ENCODE results near the gene STX16. TPM values are rescaled to one million over a fixed set of nuclear protein-coding genes. Genes with fewer than 3 reads are reported as not detected.

The STX16 gene
- total RNA-seq, 1 experiment from 2014 or later = 89.1 TPM

- H3K9me3 Mint-ChIP-seq = no peaks in the 10 kb centered on the region
- TF ChIP-seq, protein P1, sequence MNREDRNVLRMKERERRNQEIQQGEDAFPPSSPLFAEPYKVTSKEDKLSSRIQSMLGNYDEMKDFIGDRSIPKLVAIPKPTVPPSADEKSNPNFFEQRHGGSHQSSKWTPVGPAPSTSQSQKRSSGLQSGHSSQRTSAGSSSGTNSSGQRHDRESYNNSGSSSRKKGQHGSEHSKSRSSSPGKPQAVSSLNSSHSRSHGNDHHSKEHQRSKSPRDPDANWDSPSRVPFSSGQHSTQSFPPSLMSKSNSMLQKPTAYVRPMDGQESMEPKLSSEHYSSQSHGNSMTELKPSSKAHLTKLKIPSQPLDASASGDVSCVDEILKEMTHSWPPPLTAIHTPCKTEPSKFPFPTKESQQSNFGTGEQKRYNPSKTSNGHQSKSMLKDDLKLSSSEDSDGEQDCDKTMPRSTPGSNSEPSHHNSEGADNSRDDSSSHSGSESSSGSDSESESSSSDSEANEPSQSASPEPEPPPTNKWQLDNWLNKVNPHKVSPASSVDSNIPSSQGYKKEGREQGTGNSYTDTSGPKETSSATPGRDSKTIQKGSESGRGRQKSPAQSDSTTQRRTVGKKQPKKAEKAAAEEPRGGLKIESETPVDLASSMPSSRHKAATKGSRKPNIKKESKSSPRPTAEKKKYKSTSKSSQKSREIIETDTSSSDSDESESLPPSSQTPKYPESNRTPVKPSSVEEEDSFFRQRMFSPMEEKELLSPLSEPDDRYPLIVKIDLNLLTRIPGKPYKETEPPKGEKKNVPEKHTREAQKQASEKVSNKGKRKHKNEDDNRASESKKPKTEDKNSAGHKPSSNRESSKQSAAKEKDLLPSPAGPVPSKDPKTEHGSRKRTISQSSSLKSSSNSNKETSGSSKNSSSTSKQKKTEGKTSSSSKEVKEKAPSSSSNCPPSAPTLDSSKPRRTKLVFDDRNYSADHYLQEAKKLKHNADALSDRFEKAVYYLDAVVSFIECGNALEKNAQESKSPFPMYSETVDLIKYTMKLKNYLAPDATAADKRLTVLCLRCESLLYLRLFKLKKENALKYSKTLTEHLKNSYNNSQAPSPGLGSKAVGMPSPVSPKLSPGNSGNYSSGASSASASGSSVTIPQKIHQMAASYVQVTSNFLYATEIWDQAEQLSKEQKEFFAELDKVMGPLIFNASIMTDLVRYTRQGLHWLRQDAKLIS (CRISPR knock-in tag; IDR thresholded peaks at IDR 0.05; ENCODE audit: borderline replicate concordance) = no peak
- no peak for TF ChIP-seq ZNF232 (CRISPR knock-in tag; IDR thresholded peaks at IDR 0.05)
- TF ChIP-seq, protein P2, sequence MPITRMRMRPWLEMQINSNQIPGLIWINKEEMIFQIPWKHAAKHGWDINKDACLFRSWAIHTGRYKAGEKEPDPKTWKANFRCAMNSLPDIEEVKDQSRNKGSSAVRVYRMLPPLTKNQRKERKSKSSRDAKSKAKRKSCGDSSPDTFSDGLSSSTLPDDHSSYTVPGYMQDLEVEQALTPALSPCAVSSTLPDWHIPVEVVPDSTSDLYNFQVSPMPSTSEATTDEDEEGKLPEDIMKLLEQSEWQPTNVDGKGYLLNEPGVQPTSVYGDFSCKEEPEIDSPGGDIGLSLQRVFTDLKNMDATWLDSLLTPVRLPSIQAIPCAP (CRISPR knock-in tag; IDR thresholded peaks at IDR 0.05) = no peak
- TF ChIP-seq RORB (CRISPR knock-in tag; IDR thresholded peaks at IDR 0.05) = no peak
- DNase-seq (ENCODE audit: low spot score) (peak; percentile 7), ATAC-seq (peak; percentile 2; the same call in 1 of the 2 replicates)
- peaks cover 47% of the 10 kb centered on the region for H3K4me1 Mint-ChIP-seq
- ChIA-PET CTCF (interaction anchor here (0.6 to 7.3 kb wide), 12 partner anchors 13 to 400 kb away, joined by 3 to 119 read pairs (median 22); partner anchors contain the start of genes GNAS and NPEPL1), POLR2A (interaction anchor here (0.6 to 4.2 kb wide), 8 partner anchors 17 to 190 kb away, joined by 3 to 25 read pairs (median 4); no protein-coding TSS in a partner anchor)
- H3K4me3 Mint-ChIP-seq = peak overlapping the region; percentile 90
- no peaks in the 10 kb centered on the region; the same call in 1 of the 2 replicates for H3K27me3 Mint-ChIP-seq (ENCODE audit: low read depth)
- no peaks in the 10 kb centered on the region for H3K36me3 Mint-ChIP-seq
- H3K27ac Mint-ChIP-seq = peak overlapping the region; percentile 97
Measured at GRCh38 chr20:58652606-58653294, 1.7 kb downstream of the STX16 start.

GRCh38 chr20:58654337-58654736, 3.3 kb downstream of the STX16 start:
- TF ChIP-seq ZNF263 (CRISPR knock-in tag; IDR thresholded peaks at IDR 0.05; ENCODE audit: low read depth) (no peak), CREM (CRISPR knock-in tag; IDR thresholded peaks at IDR 0.05) (no peak), ARID4B (CRISPR knock-in tag; IDR thresholded peaks at IDR 0.05; ENCODE audit: borderline replicate concordance) (no peak)
- H3K27me3 Mint-ChIP-seq (ENCODE audit: low read depth) = no peaks in the 10 kb centered on the region; the same call in 1 of the 2 replicates
- H3K27ac Mint-ChIP-seq = no peak overlapping the region
- H3K4me3 Mint-ChIP-seq = peak overlapping the region; percentile 90
- peaks cover 52% of the 10 kb centered on the region for H3K4me1 Mint-ChIP-seq
- ChIA-PET POLR2A (interaction anchor here (0.7 to 1.1 kb wide), 2 partner anchors 15 to 231 kb away, joined by 3 to 4 read pairs; no protein-coding TSS in a partner anchor), CTCF (interaction anchor here (1.7 kb wide), 1 partner anchor 172 kb away, joined by 4 read pairs; no protein-coding TSS in a partner anchor)
- H3K36me3 Mint-ChIP-seq = no peaks in the 10 kb centered on the region
- DNase-seq (ENCODE audit: low spot score) (no peak), ATAC-seq (no peak)
- H3K9me3 Mint-ChIP-seq = no peaks in the 10 kb centered on the region

DNA sequence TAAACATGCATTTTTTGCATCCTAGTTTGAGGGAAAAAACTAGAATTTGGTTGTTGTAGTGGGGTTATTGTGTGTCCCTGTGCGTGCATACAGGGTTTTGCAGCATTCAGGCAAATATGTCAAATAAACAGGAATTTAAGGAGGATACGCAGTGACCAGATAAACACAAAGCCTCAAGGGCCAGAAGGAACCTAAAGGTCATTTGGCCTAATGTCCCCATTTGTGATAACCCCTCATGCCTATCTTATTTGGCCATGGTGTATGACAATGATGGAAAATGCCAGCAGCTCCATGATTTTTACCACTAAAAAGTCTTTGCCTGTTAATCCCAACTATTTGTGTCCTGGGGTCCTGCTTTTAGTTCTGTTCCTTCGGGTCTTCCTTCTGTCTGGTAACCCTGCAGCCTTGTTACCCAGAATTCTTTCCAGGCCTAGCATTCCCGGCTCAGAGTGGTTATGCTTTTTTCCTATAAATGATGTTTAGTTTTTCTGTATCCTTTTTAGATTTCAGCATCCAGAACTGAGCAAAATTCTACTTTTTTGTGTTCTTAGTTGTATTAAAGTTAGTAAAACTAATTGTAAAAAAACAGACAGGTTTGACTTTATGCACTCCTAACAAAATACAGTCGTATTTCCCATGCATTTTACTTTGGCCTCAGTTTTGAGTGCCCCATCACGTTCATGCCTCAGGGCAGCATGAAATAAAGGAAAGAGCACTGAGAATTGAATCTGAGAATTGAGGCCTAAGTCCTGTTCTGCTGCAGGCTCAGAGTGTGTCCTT, 4.4 kb downstream of the STX16 start:
- ChIA-PET POLR2A (no interaction called here), CTCF (interaction anchor here (1.0 to 1.7 kb wide), 5 partner anchors 14 to 184 kb away, joined by 4 to 6 read pairs (median 4); no protein-coding TSS in a partner anchor)
- no peaks in the 10 kb centered on the region for H3K9me3 Mint-ChIP-seq
- no peak for ATAC-seq
- H3K27ac Mint-ChIP-seq = peak overlapping the region; percentile 74
- peak overlapping the region; percentile 50 for H3K4me3 Mint-ChIP-seq
- no peaks in the 10 kb centered on the region; the same call in 1 of the 2 replicates for H3K27me3 Mint-ChIP-seq (ENCODE audit: low read depth)
- peaks cover 64% of the 10 kb centered on the region for H3K4me1 Mint-ChIP-seq
- no peaks in the 10 kb centered on the region for H3K36me3 Mint-ChIP-seq
- DNase-seq (ENCODE audit: low spot score) = no peak
- TF ChIP-seq TEAD1 (CRISPR knock-in tag; IDR thresholded peaks at IDR 0.05) = no peak
- no peak for TF ChIP-seq ARID4B (CRISPR knock-in tag; IDR thresholded peaks at IDR 0.05; ENCODE audit: borderline replicate concordance)
- TF ChIP-seq ZNF138 (CRISPR knock-in tag; conservative IDR thresholded peaks at IDR 0.05) = no peak
- TF ChIP-seq NR1H2 (CRISPR knock-in tag; IDR thresholded peaks at IDR 0.05) = no peak
- TF ChIP-seq FOXP1 (CRISPR knock-in tag; IDR thresholded peaks at IDR 0.05; ENCODE audit: borderline replicate concordance) = no peak

Measured in WTC11 (cell line).